Measurements from ENCODE around the gene ATP2C1. TPM values are rescaled to one million over a fixed set of nuclear protein-coding genes. Genes with fewer than 3 reads are reported as not detected.

Gene ATP2C1
- total and polyA plus RNA-seq, 2 donors (not counting 3 experiments of a cell fraction or from before 2014, with no cell fraction given): 50.1 to 73.3 TPM

- H3K79me2 ChIP-seq (ENCODE audit: control insufficient read depth, insufficient read depth, low read length): no peaks in the 10 kb centered on the region
- ChIA-PET POLR2A (no interaction called here), CTCF (no interaction called here)
- H4K20me1 ChIP-seq (replicated peaks; ENCODE audit: control insufficient read depth, extremely low read depth, insufficient read depth, low read length): no peaks in the 10 kb centered on the region
- intact Hi-C loops (cut with micrococcal nuclease): no loop called here
- peaks cover 4 to 6% of the 10 kb centered on the region in 2 experiments for H3K27me3 ChIP-seq (ENCODE audit: control insufficient read depth in 2 of 2, insufficient read depth in 2 of 2, low read length in 2 of 2)
- H3K9me3 ChIP-seq (replicated peaks; ENCODE audit: control insufficient read depth, insufficient read depth, low read length): no peaks in the 10 kb centered on the region
- H3K4me3 ChIP-seq (replicated peaks in 1 of 3; ENCODE audit: insufficient read depth in 1 of 3, low read depth in 1 of 3, low read length in 3 of 3): no peak overlapping the region
- FAIRE-seq (no peak), DNase-seq (ENCODE audit: low read depth, low spot score) (no peak)
- H3K9ac ChIP-seq (replicated peaks; ENCODE audit: extremely low read depth, insufficient read depth, low read length): no peak overlapping the region
- no peaks in the 10 kb centered on the region for H3K9me1 ChIP-seq (replicated peaks; ENCODE audit: control insufficient read depth, extremely low read depth, insufficient read depth, low read length)
- no peak for TF ChIP-seq POLR2A (IDR thresholded peaks at IDR 0.05; ENCODE audit: low read depth, low read length)
- TF ChIP-seq MYC (IDR thresholded peaks at IDR 0.05; ENCODE audit: low read depth, low read length): no peak
- no peak for TF ChIP-seq MAX (IDR thresholded peaks at IDR 0.05; ENCODE audit: insufficient read depth, insufficient read length)
- no peak for TF ChIP-seq GATA2 (IDR thresholded peaks at IDR 0.05; ENCODE audit: insufficient read depth, insufficient read length, low read depth, low read length)
- TF ChIP-seq EZH2 (IDR thresholded peaks at IDR 0.05; ENCODE audit: borderline replicate concordance, low read depth, low read length, severe bottlenecking): no peak
- no peak for TF ChIP-seq POLR2AphosphoS5 (IDR thresholded peaks at IDR 0.05; ENCODE audit: insufficient read depth, low read depth, low read length)
- no peak for TF ChIP-seq FOS (IDR thresholded peaks at IDR 0.05; ENCODE audit: borderline replicate concordance, insufficient read depth, low read length)
- no peak for TF ChIP-seq CTCF (IDR thresholded peaks at IDR 0.05; ENCODE audit: extremely low read depth in 1 of 2, insufficient read depth in 1 of 2, low read depth in 1 of 2, low read length in 2 of 2)
- no peak for TF ChIP-seq JUN (IDR thresholded peaks at IDR 0.05; ENCODE audit: borderline replicate concordance, insufficient read depth, insufficient read length, low read depth)
- no TSS peak for BruUV-seq (replicated peaks)
- H3K4me2 ChIP-seq (ENCODE audit: insufficient read depth, low read length): no peak overlapping the region
- H3K27ac ChIP-seq (ENCODE audit: insufficient read depth, low read depth, low read length): no peak overlapping the region
- no peak overlapping the region for H2AFZ ChIP-seq (ENCODE audit: low read depth, low read length)
- H3K4me1 ChIP-seq (ENCODE audit: control insufficient read depth, extremely low read depth, insufficient read depth, low read length): no peaks in the 10 kb centered on the region
- no peaks in the 10 kb centered on the region for H3K36me3 ChIP-seq (ENCODE audit: control insufficient read depth in 2 of 2, extremely low read depth in 1 of 2, insufficient read depth in 2 of 2, low read length in 2 of 2)
- dilution Hi-C loops (cut with MboI; ENCODE audit: extremely low pct_ligation_motif_present, low sequenced_read_pairs): no loop called here
Observed at GRCh38 chr3:130853581-130853980, 40.3 kb upstream of the ATP2C1 start.

All from endothelial cell of umbilical vein (primary cell).